NCI-H2196 treated with DMSO at 0.1 percent for 48 hours (cell line): ENCODE results near the gene CABLES2.
"Not testable (repeated sequence)": the region's sequence is repeated elsewhere in the genome, so short reads cannot be mapped to it uniquely, and the experiment has no call there.

ENCODE experiments used
- DNase-seq: peaks from one replicate; lab custom pipeline; 2025; ENCODE audit not compliant: unreplicated experiment; lab: John Stamatoyannopoulos, UW

The CABLES2 gene

DNA sequence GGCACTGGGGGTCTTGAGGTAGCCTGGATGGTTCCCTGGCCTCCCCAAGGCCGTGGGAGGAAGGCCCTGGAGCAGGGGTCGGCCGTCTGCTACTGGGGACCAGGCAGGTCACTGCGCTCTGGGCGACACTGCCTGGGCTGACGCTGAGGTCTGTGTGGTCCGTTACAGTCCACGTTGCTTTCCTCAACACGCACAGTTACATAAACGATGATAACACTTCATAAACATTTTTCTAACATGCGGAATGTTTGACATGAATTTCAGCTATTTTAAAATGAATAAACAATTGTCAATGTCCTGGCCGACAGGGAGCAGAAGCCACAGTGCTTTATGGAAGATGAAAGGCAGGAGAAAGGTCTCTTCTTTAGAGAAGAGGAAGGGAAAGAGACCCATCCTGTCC is 30.4 kb upstream of the CABLES2 start:
- DNase-seq, result no peak

DNA sequence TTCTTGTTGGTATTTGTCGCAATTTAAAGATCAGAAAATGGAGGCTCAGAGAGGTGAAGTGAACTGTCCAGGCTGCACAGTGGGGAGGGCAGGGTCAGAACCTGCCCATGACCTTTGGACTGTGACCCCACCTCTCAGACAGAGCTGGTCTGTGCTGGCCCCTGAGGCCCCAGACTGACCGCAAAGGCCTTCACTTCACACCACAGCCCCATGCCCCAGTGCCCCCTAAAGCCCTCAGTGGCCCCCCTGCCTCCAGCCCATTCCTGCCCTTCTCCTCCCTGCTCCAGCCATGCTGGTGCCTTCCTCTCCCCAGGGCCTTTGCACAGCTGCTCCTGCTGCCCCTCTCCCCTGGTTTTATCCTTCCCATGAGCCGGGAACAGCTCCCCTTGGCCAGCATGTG is 29.6 kb upstream of the CABLES2 start:
- no peak for DNase-seq

DNA sequence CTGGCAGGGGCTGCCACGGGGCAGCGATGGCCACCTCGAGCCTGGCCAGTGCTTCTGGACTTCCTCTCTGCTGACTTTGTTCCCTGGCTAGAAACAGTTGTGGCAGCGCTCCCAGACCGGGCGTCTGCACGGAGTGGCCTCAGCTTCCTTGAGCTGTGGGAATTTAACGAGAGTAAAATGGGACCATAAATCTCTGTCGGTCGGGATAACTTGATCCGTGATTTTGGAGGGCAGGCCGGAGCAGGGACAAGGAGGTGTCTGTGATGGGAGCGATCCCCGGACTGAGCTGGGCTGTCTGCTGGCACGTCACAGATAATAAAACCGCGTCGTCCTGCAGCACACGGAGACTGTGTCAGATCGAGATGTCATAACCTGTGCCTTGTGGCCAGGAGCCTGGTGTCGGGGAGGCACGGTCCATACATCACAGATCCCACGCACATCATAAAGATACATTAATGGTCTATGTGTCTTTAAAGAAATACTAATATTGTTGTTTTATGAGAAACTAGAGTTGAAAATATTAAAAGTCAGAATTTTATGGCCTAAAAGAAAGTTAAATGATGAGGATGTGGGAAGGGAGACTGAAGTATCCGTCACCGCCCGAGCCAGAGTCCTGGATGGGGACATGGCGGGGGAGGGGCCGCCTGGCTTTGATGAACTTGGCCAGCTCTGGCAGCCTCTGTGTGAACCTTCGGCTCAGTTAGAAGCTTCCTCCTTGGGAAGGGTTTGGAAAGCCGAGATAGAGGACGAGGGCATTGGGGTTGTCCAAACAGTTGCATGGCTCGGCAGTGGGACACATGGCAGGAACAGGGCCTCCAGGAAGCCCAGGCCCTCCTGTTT is 26.8 kb upstream of the CABLES2 start:
- DNase-seq, result no peak

DNA sequence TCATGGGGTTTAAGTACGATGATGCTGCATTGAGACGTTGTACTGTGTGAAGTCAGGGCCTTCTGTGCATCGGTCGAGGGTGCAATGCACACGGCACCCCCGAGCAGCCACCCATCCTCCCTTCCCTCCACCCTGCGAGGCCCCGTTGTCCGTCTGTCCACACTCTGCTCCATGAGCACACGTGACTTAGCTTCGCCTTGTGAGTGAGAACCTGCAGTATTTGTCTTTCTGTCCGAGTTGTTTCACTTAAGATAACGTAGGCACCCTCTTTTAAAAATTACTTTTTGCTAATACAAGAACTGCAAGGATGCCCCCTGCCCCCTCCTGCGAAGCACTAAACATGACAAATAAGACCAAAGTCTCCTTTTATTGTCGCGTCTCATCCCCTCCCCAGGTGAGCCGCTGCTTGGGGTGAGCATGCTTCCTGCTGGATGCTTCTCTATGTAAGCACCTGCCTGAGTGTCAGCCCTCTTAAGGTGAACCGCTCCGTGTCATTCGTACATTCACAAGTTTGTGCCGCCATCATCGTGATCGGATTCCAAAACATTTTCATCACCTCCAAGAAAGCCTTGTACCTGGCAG is 23.9 kb upstream of the CABLES2 start:
- no peak for DNase-seq

DNA sequence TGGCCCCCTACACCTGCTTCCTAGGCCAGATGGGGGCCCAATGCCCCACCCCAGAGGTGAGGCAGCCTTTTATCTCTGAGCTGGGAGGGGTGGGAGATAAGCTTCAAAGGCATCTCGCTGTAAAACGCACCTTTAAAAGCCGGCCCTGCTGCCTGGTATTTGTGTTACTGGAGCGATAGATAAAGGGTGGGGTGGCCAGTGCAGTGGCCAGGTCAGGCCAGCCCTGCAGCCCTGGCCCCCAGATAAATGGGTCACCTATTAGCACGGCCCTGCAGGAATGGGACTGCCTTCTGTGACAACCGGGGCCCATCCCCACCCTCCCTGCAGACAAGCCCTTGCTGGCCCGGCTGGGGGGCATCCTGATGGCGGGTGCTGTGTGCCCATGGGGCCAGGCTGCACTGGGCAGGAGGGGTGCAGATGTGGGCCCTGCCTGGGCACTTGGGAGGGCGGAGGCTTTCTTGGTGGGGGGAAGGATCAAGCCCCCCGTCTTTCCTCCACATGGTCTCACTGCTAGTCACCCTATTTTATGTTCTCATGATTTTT is 23.3 kb upstream of the CABLES2 start:
- DNase-seq, result no peak

DNA sequence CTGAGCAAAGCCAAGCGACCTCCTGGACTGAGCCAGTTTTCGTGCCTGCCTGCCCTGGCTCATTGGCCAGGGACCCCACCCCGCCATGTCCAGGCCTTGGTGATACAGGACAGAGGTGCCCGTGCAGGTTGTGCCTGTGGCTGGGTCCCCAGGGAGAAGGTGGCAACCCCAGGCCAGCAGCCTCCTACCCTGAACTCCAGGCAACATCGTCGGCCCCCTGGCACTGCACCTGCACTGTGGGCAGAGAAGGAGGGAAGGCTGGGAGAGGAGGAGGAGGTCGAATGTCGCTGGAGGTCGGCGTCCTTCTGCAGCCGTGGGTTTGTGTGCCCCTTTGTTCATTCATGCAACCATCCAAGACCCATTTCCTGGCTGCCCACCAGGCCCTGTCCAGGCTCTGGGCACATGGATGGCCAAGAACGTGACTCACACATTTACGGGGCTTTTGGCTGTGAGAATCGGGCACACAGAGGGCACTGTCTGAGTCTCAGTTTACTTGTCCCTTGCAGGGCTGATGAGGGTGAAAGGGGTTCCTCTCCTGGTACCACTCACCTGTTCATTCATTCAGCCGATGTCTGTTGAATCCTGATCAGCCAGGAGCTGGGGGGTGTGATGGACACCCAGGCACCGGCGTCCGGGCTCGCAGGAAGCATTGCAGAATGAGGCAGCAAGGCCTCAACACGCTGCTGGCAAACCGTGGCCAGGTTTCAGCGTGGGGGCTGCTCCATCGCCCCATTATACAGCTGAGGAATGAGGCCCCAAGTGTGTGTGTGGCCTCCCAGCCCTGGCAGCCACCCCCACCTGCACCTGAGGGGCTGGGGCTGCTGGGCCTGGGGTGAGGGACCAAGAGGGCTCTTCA is 22.6 kb upstream of the CABLES2 start:
- DNase-seq, result no peak

DNA sequence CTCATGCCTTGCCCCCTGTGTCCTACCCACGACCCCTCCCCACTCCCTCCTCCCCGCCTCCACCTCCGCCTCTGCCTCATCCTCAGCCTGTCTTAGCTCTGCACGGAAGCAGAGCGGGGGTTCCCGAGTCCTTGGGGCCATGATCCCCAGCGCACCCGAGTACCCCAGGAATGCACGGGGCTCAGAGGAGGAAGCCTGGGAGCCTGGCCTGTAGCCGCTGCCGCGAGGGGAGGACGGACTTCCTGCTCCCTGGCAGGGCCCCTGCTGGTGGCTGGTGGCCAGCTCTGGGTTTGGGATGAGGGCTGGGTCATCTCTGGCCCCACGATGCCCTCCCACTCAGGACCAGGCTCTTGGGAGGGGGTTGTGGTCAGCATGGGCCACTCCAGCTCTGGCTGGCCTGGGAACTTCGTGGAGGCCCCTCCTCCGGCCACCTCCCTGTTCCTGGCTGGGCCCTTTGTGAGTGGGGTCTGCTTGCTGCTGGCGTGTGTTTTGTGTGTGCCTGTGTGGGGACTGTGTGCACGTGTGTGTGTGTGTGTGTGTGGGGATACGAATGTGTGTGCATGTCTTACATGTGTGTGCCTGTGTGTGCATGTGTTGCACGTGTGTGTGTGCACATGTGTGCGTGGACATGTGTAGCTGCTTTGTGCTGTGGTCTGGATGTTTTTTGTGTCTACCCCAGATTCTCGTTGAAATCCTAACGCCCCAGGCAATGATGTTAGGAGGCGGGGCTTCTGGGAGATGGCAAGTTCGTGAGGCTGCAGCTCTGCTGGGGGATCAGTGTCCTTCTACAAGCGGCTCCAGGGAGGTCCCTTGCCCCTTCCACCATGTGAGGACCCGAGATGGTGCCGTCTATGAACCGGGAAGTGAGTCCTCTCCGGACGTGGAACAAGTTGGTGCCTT is 21.6 kb upstream of the CABLES2 start:
- DNase-seq, result no peak

DNA sequence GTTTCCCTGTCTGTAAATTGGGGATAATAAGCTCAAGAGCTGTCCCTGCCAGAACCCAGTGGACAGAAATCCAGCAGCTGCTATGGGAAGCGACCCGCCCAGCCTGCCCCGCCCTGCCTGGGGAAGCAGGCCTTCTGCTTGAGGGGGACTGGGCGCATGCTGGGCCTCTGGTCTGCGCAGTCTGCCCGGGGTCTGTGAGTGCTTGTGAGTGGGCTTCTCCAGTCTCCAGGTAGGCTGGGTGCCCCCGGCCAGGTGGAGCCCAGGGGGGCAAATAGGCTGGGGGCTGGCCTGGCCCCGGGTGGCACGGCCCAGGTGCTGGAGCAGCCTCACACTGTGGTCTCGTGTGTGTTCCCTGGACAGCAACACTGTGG is 20.9 kb upstream of the CABLES2 start:
- DNase-seq, result no peak

DNA sequence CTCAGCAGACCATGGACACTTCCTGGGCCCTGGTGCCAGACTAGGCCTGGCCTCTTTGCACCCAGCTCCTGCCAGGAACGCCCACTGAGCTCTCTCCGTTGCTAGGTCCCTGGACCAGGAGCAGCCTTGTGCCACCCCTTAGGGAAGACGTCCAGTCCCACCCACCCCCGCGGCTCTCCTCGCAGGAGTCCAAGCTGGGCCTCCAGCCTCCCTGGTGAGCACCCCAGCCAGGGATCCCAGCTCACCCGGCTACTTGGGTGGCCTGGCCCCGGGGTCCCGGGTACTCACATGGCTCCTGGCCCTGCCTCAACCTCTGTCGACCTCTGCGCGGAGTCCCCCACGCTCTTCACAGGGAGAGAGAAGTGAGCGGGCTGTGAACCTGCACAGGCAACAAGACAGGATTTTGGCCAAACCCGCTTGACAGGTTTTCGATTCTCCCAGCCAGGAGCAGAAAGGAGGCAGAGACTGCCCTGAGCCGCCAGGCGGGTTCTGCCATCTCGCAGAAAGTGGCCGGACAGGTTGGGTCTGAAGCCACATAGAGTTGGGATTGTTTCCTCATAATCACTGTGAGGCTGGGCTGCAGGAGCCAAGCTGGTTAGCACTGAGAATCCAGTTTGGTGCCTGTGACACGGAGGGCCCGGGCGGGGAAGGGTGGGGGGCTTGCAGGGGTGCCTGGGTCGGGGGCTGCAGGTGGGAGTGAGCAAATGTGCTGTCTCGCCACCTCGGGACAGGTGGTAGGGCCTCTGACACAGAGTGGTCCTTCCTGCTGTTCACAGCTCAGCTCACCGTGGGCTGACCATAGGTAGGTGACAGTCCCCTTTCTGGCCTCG is 20.3 kb upstream of the CABLES2 start, which contains the start of gene RBBP8NL:
Gene RBBP8NL, minus strand, starts transcription at position 368 of the 830 bp plus-strand sequence. CDS start 7,892 bp downstream, outside the sequence.
- DNase-seq, result peak; percentile 58

DNA sequence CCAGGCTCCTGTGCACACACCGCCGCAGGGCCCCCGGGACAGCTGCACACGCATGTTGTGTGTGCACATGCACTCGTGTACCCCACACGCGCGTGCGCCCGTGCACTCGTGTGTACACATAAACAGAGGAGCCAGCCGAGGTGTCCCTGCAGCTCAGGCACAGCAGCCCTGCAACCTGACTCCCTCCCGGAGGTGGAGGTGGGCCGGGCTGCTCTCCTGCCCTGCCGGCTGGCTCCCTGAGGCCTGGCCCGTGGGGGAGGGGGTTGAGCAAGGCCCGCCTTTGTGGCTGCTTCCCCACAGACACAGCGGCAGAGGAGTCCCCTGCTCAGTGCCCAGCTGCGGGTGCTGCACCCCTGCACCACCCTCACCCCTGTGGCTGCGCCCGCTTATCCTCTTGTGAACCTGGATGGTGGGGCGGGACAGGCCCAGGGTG is 19.6 kb upstream of the CABLES2 start:
- no peak for DNase-seq

DNA sequence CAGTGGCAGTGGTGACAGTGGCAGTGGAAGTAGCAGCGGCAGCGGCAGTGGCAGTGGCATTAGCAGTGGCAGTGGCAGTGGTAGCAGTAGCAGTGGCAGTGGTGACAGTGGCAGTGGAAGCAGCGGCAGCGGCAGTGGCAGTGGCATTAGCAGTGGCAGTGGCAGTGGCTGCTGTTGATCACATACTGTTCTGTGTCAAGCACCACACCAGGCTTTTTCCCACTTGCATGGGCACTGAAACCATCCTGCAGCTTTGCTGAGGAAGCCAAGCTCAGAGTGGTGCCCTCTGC is 18.9 kb upstream of the CABLES2 start:
- DNase-seq, result not testable (repeated sequence)

DNA sequence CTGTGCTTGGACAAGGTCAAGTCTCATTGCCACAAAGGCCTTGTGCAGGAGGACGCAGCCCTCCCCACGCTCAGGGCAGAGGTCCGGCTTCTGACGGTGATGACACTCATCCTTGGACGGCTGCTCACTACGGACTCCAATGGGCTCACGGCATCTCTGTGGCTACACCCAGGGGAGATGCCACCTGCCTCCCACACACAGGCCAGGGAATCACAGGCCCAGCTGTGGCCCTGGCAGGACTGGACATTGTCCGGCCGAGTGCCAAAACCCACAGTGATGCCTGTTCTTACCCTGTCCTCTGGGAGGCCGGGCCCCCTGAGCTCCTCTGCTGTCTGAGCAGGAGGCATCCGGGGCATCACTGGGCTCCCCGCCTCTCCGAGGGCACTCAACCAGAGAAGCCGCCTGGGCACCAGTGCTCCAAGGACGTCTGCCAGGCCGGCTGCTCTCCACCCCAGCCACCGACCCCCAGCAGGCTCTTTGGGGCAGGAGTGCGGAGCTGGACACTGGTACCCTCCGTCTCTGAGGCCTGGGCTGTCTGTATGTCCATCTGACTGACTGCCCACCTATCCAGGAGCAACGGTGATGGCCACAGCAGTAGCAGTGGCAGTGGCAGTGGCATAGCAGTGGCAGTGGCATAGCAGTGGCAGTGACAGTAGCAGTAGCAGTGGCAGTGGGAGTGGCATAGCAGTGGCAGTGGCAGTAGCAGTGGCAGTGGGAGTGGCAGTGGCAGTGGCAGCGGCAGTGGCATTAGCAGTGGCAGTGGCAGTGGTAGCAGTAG is 18.4 kb upstream of the CABLES2 start:
- no peak for DNase-seq

DNA sequence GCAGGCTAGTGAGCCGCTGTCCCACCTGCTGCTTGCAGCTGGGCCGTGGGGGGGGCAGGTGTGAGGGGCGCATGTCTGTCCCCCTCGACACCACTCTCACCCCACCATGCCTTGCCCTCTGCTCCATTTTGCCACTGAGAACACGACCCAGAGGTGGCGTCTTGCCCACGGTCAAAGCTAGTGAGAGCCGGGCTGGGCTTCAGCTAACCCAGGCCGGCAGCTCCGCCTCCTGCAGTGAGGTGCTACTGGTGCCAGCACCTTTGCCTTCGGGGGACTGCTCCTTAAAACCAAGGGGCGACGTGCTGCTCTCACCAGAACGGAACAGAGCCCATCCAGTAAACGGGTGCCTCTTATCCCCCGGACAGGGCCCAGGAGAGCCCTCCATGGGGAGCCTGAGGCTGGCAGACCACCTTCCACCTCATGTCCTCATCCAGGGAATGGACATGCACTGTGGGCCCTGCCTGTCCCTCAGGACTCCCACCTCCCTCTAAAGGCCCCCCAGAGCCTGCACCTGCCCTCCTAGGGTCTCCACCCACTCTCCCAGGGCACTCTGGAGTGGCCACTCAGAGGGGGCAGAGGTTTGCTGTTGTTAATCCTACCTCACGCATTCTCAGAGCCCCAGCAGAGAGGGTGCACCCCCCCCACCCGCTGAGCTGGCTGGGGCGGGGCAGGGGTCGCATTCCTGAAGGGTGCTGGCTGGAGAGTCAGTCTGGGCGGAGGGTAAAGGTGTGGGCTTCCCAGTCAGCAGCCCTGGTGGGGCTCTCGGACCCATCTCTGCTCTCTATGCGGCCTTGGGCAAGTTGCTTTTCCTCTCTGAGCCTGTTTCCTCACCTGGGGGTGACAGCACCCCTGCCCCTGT is 17.4 kb upstream of the CABLES2 start:
- no peak for DNase-seq

DNA sequence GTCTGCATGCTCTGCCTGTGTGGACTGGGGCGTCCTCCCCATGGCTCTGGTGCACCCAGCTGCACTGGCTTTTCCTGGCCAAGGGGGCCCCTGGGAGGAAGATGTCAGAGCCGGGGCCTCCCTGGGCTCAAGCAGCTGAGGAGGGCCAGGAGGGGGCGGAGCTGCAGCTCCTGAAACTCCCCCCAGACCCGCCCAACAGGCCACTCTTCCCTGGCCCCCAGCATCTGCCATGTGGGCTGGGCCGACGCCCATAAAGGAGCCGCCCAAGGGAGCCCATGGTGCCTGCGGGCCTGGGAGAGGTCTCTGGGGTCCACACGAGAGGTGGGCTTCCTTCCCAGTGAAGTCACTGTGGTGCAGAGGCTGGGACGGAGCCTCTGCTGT is 16.2 kb upstream of the CABLES2 start:
- DNase-seq, result no peak

DNA sequence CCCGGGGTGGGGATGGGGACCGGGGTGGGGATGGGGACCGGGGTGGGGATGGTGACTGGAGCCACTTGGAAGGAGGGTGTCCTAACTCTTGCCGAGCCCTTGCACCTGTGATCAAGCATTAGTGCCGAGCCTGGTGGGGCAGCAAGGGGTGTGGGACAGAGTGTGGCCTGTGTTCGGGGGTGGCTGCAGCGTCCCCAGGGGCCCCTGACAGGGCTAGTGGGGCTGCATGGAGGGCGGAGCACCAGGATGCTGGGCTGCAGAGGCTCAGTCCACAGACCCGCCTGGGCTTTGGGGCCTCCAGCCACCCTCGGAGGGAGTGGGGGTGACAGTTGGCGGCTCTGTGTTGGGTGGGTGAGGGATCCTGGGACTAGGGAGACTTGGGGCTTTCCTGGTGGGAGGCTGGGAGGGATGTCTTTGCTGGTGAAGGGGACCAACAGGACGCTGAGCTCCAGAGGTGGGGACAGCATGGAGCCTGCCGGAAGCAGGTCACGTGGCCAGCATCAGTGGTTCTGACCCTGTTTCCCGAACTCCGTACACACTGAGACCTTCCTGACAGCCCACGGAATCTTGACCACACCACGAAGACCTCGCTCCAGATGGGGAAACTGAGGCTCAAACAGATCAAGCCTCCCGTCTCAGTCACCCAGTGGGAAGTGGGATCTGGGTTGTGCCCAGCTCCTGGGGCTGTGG is 15.7 kb upstream of the CABLES2 start:
- DNase-seq, result no peak

DNA sequence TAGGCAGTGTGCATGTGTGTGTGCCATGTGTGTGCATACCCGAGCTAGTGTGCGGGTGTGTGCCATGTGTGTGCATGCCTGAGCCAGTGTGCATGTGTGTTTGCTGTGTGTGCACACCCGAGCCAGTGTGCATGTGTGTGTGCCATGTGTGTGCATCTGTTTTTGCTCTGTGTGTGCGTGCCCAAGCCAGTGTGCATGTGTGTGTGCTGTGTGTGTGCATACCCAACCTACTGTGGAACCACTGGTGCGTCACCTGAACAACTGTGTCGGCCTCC is 14.6 kb upstream of the CABLES2 start:
- no peak for DNase-seq

DNA sequence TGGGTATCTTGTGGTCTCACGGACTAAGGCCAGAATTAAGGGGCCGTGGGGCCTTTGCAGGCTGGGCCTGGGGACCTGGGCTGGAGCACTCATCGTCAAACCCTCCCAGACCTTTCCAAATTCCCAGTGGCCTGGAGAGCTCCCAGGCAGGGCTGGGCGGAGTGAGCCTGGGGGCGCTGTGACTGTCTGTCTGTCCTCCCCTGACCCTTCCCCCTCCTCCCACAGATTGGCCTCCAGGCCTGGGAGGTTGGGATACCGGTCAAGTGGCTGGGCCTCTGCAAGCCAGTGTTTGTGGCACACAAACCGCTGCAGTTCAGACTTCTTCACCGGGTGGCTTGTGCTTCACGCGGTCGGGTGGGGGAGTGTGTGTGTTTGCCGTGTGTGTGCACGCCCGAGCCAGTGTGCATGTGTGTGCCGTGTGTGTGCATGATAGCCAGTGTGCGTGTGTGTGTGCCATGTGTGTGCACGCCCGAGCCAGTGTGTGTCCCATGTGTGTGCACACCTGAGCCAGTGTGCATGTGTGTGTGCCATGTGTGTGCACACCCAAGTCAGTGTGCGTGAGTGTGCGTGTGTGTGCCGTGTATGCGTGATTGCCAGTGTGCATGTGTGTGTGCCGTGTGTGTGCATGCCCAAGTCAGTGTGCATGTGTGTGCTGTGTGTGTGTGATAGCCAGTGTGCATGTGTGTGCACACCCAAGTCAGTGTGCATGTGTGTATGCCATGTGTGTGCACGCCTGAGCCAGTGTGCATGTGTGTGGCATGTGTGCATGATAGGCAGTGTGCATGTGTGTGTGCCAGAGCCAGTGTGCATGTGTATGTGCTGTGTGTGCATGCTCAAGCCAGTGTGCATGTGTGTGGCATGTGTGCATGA is 14.0 kb upstream of the CABLES2 start:
- DNase-seq, result no peak
